GM19025 (cell line): Measurements from ENCODE around the gene NACC1.

Experiments used
- ATAC-seq: cut with Tn5 transposase; IDR thresholded peaks from one replicate; pipeline ENCODE4 v1.9.1; 2021; ENCODE audit warnings: mild to moderate bottlenecking, low read depth, moderate library complexity; ENCODE audit not compliant: unreplicated experiment

The NACC1 gene

DNA sequence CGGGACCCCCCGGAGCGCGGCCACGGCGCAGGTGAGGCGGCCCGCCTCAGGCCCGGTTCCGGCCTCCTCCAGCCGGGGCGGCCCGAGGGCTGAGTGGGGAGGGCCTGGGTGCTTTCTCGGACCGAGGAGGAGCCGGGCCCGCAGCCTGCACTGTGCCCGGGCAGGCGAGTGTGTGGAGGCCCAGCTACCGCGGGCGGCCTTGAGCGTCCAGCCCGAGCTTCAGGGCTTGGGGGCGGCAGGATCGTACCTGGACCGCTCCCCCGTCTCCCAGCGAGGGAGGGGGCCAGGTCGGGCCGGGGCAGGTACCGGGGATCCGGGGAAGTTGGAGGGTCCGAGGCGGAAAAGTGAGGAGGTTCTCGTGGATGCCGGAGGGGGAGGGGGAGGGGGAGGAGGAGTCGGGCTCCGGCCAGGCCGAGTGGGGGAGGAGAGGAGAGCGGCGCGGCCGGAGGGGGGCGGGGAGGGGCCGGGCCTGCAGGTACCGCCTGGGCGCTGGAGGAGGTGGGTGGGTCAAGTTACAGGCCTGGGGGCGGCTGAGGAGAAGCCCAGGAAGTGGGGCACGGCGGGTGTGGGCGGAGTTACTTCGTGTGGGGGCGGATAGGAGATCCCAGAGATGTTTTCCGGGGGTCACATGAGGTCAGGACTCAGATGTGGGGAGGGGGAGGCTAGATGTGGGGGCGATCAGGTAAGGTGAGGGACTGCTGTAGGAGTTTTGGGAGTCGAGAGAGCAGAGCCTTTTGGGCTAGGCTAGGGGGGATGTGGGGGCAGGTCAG lies 545 bp downstream of the NACC1 start:
- peak; percentile 6 for ATAC-seq

GRCh38 chr19:13119627-13120026 lies 1.6 kb downstream of the NACC1 start:
- no peak for ATAC-seq

GRCh38 chr19:13120031-13120430 lies 2.0 kb downstream of the NACC1 start:
- no peak for ATAC-seq

DNA sequence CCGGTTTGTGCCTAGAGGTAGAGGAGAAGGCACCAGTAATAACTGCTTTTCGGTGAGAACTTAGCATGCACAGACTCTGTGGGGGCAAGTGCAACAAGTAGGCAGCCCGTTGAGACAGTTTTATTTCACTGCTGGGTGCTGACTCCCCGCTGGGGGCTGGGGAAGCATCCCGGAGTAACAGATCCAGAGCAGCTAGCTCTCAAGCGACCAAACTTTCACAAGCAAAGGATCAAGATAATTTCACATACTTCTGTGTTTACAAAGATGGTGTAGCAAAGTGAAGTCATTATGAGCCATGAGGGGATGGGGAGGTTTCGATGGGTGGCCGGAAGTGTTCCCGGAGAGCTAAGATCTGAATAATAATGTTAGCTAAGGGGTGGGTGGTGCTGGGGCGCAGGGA lies 2.8 kb downstream of the NACC1 start:
- ATAC-seq, result no peak

- no peak for ATAC-seq
These were observed 3.6 kb downstream of the NACC1 start for GRCh38 chr19:13121551-13122274.

- no peak for ATAC-seq
These were observed 4.3 kb downstream of the NACC1 start for GRCh38 chr19:13122275-13122878.

GRCh38 chr19:13122980-13123957 lies 5.2 kb downstream of the NACC1 start:
- no peak for ATAC-seq

- no peak for ATAC-seq
These were observed 9.0 kb downstream of the NACC1 start for GRCh38 chr19:13127051-13127450.

- ATAC-seq, result no peak
These were observed 9.9 kb downstream of the NACC1 start for GRCh38 chr19:13127811-13128575.

DNA sequence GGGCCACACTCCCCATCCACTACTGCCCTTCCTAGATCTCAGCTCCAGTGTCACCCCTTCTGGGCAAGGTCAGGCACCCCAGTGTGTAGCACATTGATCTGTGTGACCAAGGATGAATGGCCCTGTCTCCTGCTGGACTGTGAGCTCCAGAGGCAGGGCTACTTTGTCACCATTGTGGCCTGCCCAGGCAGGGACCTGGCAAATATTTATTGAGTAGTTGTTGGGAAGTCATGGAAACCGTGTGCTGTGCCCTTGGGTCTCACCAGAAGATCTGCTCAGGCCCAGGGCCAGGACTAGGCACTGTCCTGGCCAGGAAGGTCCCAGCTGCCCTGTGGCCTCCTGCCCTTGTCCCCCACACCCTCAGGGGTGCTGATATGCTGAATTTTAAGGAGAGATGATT lies 10.5 kb downstream of the NACC1 start:
- ATAC-seq, result no peak

DNA sequence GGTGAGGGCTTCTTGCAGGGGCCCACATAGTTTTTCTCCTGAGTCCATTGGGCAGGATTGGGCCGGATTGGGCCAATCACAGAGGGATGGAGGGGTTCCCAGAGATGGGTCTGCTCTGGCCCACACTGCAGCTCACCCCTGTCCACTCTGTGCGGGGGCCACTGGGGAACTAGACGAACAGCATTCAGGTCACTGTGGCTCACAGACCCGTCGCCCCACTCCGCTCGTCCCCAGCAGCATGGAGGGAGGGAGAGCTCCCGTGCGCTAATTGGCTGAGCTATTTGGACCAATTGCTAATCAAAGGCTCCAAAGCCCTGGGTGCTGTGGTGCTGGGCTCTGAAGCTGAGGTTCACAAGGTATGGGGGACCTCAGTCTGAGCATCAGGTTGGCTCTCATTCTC lies 11.3 kb downstream of the NACC1 start:
- no peak for ATAC-seq

DNA sequence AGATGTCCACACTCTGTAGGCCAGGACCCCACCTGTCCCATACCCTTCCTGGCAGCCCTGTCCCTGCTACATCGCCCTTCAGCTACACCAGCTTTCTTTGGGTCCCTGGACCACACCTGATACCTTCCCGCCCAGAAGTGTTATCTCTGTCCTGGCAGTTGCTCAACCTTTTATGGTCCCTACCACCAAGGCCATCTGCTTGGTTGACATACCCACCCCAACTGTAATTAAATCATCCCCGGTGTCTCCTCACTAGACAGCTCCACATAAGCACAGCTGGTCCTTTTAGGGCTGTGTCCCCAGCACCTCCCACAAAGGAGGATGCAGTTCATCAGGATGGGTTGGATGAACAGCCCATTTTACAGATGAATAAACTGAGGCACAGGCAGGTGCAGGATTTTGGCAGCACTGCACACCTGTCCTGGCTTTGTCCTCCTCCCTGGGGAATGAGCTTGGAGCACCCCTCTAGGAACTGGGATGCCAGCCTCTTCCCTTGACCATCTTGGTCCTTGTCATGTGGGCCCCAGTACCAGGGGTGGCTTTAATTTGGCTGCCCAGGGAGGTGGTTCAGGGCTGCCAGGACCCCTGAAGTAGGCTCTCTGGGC lies 12.9 kb downstream of the NACC1 start:
- no peak for ATAC-seq

DNA sequence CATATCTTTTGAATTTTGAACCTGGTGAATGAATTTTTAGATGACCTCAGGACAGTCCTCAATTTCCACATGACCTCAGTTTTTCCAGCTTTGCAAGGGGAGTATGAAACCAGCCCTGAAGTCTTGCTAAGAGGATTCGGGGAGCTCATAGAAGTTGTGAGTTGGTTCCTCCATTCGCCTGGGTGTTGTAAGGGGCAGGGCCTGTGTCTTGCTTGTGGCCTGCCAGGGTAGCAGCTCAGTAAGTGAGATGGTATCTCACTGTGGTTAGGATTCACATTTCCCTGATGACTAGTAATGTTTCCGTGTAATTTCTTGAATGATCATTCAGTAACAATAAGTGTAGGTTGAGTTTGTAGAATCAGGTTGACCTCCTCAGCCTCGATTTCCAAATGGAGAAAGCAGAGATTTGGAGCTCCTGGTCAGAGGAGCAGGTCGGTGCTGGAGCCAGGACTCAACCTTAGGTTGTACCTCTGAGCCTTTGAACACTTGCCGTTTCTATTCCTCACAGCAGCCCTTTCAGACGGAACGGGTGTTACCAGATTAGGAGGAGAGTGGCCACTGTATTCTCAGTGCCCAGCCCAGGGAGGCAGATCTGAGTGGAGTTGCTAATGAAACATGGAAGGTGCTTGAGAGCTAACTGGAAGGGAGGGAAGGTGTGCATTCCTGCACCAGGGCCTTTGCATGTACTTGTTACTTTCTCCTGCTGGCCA lies 14.6 kb downstream of the NACC1 start:
- ATAC-seq, result no peak

GRCh38 chr19:13133241-13133870 lies 15.3 kb downstream of the NACC1 start:
- ATAC-seq, result no peak

DNA sequence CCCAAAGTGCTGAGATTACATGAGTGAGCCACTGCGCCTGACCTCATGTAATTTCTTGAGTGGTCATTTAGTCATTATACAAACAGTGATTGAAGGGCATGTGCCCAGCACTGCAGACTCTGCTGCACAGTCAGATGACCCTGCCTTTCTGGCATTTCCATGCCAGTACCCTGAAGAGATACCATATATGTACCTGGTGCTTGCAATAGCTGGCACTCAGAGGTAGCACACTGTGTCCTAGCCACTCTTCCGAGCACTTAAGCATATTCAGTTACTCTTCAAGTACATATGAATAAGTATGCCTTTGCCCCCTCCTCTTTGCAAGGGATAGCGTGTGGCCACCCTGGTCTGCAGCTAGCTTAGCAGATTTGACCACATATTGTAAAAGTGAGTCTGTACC lies 16.6 kb downstream of the NACC1 start:
- ATAC-seq, result no peak

GRCh38 chr19:13135068-13136062 lies 17.3 kb downstream of the NACC1 start:
- no peak for ATAC-seq

DNA sequence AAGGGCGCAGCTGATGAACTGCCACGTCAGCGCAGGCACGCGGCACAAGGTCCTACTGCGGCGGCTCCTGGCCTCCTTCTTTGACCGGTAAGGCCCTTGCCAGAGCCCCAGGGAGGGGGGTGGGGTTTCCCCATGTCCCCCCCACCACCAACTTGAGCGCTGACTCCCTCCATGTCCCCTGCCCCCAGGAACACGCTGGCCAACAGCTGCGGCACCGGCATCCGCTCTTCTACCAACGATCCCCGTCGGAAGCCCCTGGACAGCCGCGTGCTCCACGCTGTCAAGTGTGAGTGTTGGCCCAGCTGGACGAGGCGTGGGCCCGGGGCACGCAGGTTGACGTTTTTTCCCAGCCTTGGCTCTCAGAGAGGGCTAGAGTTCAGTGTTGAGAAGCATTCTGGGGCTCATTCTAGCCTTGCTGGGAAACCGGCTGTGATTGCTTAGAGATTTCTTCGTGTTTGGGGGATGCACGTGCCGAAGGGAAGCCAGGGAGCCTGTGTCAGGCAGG lies 19.3 kb downstream of the NACC1 start:
- no peak for ATAC-seq
